SKM-1 treated with dmso at 0.1 percent for 144 hours (cell line): ENCODE data around the gene COQ10A.

Experiments used
- DNase-seq: peaks from one replicate; lab custom pipeline; 2025; ENCODE audit not compliant: unreplicated experiment; lab: John Stamatoyannopoulos, UW

COQ10A gene

DNA sequence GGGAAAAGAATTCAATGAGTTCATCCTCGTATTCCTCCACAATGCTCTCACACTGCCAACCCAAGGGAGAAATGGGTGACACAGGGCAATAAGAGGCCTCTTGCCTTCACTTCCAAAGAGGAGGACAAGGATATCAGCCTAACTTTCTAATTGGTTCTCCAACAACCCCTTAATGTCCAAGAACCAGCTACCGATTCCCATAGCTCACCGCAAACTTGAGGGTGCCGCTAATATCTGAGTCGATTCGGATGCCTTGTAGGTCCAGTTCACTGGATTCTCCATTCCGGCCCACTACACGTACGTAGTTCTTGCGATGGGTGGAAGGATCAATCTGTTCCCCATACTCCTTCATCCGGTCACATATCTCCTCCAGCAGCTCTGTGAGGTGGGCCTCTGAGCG lies 44.3 kb downstream of the COQ10A start:
- DNase-seq = no peak

DNA sequence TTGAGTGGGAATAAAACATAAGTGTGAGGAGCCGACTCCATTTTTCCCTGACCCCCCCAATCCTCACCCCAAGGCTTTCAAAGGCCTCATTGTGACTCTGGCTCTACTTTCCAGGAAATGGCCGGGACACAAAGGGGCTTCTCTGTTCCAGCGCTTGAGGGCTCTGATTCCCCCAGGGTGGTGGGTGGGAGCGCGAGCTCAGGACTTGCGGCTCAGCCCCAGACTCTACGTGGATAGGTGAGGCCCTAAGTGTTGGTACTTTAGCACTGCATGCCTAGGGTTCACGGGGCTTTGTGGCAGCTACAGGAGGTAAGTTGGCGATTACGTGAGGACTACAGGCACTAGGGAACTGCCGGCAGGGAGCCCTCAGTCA lies 48.5 kb downstream of the COQ10A start:
- DNase-seq = no peak

GRCh38 chr12:56315622-56316473 lies 49.1 kb downstream of the COQ10A start, which contains the start of gene CNPY2:
Gene CNPY2 (minus strand): TSS chr12:56315988. CDS start chr12:56315217, 771 bp downstream.
- DNase-seq = peak; percentile 84

GRCh38 chr12:56317675-56318074 lies 50.9 kb downstream of the COQ10A start:
- no peak for DNase-seq
